SK-N-MC (cell line): Measurements from ENCODE around the gene OR51A2.
"Not testable (repeated sequence)": the region's sequence is repeated elsewhere in the genome, so short reads cannot be mapped to it uniquely, and the experiment has no call there.

ENCODE experiments used
- DNase-seq: peaks from one replicate; pipeline ENCODE4 v3.0.0-alpha.2; 2011; ENCODE audit warnings: low read depth, low spot score
- H3K27ac ChIP-seq: fragments of 200-600 bp; sonication (generic); 2 replicates; pipeline ENCODE4 v1.5.1; 2016; ENCODE audit warnings: mixed run types
- H3K36me3 ChIP-seq: fragments of 200-600 bp; sonication (generic); 2 replicates; pipeline ENCODE4 v1.6.1; 2017; ENCODE audit warnings: antibody characterized with exemption, low read length, mixed read lengths; ENCODE audit not compliant: insufficient read depth
- H3K4me3 ChIP-seq: fragments of 200-600 bp; sonication (generic); 2 replicates; pipeline ENCODE4 v1.5.1; 2016
- H3K9ac ChIP-seq: fragments of 200-600 bp; sonication (generic); 2 replicates; pipeline ENCODE4 v1.8.0; 2017; ENCODE audit warnings: mixed run types, mixed read lengths; ENCODE audit not compliant: insufficient read length
- H3K9me3 ChIP-seq: fragments of 200-600 bp; sonication (generic); 2 replicates; pipeline ENCODE4 v1.6.1; 2017; ENCODE audit warnings: low read depth, mild to moderate bottlenecking, antibody characterized with exemption, low read length, moderate library complexity, mixed read lengths
- EZH2 ChIP-seq: fragments of 200-600 bp; sonication (generic); IDR thresholded peaks from one replicate; pipeline ENCODE4 v1.6.1; 2017; ENCODE audit warnings: antibody characterized with exemption
- FOXP2 ChIP-seq: optimal IDR thresholded peaks from 2 replicates; pipeline ENCODE3; 2011; ENCODE audit warnings: mild to moderate bottlenecking, moderate library complexity; ENCODE audit not compliant: insufficient read depth; ENCODE audit errors: extremely low read length, control extremely low read depth
- POLR2AphosphoS5 ChIP-seq: IDR thresholded peaks from 2 replicates; pipeline ENCODE4 v1.6.1; 2012; ENCODE audit warnings: mild to moderate bottlenecking, low read depth, low read length, borderline replicate concordance

The OR51A2 gene

GRCh38 chr11:4955613-4956012 is at the start of gene OR51A2:
OR51A2 (minus strand) TSS chr11:4955713; CDS start chr11:4955713, 0 bp downstream.
- H3K9ac ChIP-seq, DNase-seq, H3K27ac ChIP-seq, H3K36me3 ChIP-seq, H3K4me3 ChIP-seq, H3K9me3 ChIP-seq: not testable (repeated sequence)

DNA sequence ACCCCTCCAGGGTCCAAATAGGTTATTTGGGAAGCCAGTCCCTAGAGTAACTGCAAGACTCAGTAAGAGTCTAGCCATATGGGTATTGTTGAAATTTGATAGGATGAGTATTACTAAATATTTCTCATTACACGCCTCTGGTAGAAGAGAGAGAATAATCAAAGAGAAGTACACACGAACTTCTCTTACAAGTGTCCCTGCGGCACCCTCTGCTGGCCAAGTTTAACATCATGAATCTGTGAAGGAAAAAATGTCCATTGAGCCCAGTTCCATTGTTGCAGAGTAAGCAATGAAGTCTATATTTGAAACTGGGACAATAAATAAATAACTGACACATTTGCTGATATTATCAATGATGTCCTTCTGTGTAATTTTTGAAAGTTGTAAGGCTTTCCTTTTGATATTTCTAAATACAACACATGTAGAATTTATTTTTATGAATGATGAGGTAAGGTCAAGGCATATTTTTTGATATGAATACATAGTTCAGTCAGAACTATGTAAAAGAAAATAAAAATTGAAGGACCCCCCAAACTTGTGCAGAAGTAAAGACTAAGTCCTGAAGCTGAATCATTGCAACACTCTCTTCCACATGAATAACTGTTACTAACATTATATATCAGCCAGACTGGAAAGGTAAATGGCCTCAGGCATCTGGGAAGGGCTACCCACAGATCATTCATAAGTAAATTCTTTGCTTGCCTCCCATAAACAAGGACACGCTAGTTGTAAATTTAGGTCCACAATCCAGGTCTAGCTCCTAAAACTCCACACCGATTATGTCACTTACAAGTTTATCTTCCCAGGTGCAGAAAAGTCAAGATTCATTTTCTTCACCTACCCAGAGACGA is 49.1 kb upstream of the OR51A2 start:
- Histone ChIP-seq H3K4me3 (no peak overlapping the region), H3K9me3 (no peaks in the 10 kb centered on the region), H3K27ac (no peak overlapping the region), H3K36me3 (no peaks in the 10 kb centered on the region), H3K9ac (no peak overlapping the region)
- peak; percentile 16 for DNase-seq
- TF ChIP-seq FOXP2 = no peak

GRCh38 chr11:4994551-4994950 is 39.0 kb upstream of the OR51A2 start, which contains the start of gene OR51L1:
OR51L1 (plus strand) TSS chr11:4994851; CDS start chr11:4998983, 4,132 bp downstream.
- H3K9ac ChIP-seq = no peak within 1 kb of the TSS
- H3K27ac ChIP-seq = no peak within 1 kb of the TSS
- TF ChIP-seq FOXP2 (no peak), EZH2 (no peak), POLR2AphosphoS5 (no peak)

DNA sequence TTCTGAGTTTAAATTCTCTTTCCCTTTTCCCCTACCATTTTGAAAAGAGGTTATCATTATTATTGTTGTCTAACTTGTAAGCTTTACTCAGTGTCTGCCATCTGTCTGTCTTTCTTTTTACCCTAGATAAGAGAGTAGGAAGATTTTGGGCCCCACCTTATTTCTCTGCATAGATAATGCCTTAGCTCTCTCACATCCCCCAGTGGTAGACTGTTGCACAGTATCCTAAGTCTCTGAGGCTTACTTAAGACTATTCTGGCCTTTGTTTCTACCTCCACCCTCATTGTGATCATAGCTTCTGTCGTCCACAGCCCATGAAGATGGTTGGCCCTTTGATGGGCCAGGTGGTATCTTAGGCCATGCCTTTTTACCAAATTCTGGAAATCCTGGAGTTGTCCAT is 35.5 kb upstream of the OR51A2 start:
- no peak for DNase-seq
- Histone ChIP-seq H3K9me3 (no peaks in the 10 kb centered on the region), H3K27ac (no peak overlapping the region), H3K4me3 (no peak overlapping the region), H3K9ac (no peak overlapping the region), H3K36me3 (no peaks in the 10 kb centered on the region)
- TF ChIP-seq POLR2AphosphoS5 (no peak), FOXP2 (no peak), EZH2 (no peak)

More at GRCh38 chr11:4994551-4994950, 39.0 kb upstream of the OR51A2 start, which contains the start of gene OR51L1:
- H3K36me3 ChIP-seq = no peaks in the 10 kb centered on the region
- no peak within 1 kb of the TSS for H3K4me3 ChIP-seq
- no peaks in the 10 kb centered on the region for H3K9me3 ChIP-seq
- DNase-seq = no peak

GRCh38 chr11:4983841-4984240 is 28.3 kb upstream of the OR51A2 start:
- Histone ChIP-seq H3K9me3 (no peaks in the 10 kb centered on the region), H3K36me3 (no peaks in the 10 kb centered on the region), H3K4me3 (no peak overlapping the region), H3K9ac (no peak overlapping the region), H3K27ac (no peak overlapping the region)
- no peak for DNase-seq
- no peak for TF ChIP-seq EZH2
- TF ChIP-seq POLR2AphosphoS5 = no peak
- no peak for TF ChIP-seq FOXP2

GRCh38 chr11:4982678-4983077 is 27.2 kb upstream of the OR51A2 start:
- H3K4me3 ChIP-seq = no peak overlapping the region
- H3K36me3 ChIP-seq = no peaks in the 10 kb centered on the region
- no peaks in the 10 kb centered on the region for H3K9me3 ChIP-seq
- no peak overlapping the region for H3K27ac ChIP-seq
- no peak for DNase-seq
- TF ChIP-seq FOXP2 (no peak), POLR2AphosphoS5 (no peak), EZH2 (no peak)
- H3K9ac ChIP-seq = no peak overlapping the region

- H3K9me3 ChIP-seq = no peaks in the 10 kb centered on the region
- H3K36me3 ChIP-seq = no peaks in the 10 kb centered on the region
- no peak overlapping the region for H3K9ac ChIP-seq
- H3K27ac ChIP-seq = no peak overlapping the region
- H3K4me3 ChIP-seq = no peak overlapping the region
- DNase-seq = no peak
- TF ChIP-seq EZH2 = no peak
Observed at GRCh38 chr11:4979036-4979435, 23.5 kb upstream of the OR51A2 start.

DNA sequence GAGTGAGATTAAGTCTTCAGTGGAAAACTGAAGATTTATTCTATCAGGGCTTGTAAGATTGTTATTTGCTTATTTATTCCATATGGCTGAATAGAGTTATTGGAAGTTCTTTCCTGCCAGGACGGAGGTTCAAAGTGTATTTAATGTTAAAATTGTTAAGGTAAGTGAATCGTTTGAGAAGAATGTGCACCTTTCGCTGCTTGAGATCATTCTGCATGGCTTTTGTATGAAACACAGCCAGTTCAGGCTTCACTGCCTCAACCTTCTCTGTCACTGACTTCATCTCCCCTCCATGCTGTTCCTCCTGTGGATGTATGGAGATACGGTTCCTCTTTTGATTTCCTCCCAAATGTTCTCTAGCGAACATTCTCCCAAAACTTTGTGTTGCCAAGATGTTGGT is 19.9 kb upstream of the OR51A2 start:
- no peak for DNase-seq
- Histone ChIP-seq H3K9ac (no peak overlapping the region), H3K4me3 (no peak overlapping the region), H3K27ac (no peak overlapping the region), H3K36me3 (no peaks in the 10 kb centered on the region), H3K9me3 (no peaks in the 10 kb centered on the region)
- TF ChIP-seq FOXP2 (no peak), EZH2 (no peak), POLR2AphosphoS5 (no peak)

GRCh38 chr11:4962816-4963215 is 7.3 kb upstream of the OR51A2 start:
- Histone ChIP-seq H3K4me3 (no peak overlapping the region), H3K36me3 (no peaks in the 10 kb centered on the region), H3K27ac (no peak overlapping the region), H3K9me3 (no peaks in the 10 kb centered on the region), H3K9ac (no peak overlapping the region)
- TF ChIP-seq EZH2 = no peak
- TF ChIP-seq POLR2AphosphoS5 = no peak
- no peak for TF ChIP-seq FOXP2
- DNase-seq = no peak
